Stimulated activated CD4-positive, alpha-beta T cell treated with anti-CD3 and anti-CD28 coated beads, Interleukin-12 subunit alpha, Interleukin-12 subunit beta, amount 100 ng/mL, for 48 hours (primary cell): Measurements from ENCODE around the gene FAM78A.

Source experiments
- DNase-seq, 3 donors: peaks; one replicate each; pipeline ENCODE4 v3.0.0-alpha.2; 2020; ENCODE audit warnings: low read depth in 2 of 3, low spot score in 1 of 3

FAM78A gene

DNA sequence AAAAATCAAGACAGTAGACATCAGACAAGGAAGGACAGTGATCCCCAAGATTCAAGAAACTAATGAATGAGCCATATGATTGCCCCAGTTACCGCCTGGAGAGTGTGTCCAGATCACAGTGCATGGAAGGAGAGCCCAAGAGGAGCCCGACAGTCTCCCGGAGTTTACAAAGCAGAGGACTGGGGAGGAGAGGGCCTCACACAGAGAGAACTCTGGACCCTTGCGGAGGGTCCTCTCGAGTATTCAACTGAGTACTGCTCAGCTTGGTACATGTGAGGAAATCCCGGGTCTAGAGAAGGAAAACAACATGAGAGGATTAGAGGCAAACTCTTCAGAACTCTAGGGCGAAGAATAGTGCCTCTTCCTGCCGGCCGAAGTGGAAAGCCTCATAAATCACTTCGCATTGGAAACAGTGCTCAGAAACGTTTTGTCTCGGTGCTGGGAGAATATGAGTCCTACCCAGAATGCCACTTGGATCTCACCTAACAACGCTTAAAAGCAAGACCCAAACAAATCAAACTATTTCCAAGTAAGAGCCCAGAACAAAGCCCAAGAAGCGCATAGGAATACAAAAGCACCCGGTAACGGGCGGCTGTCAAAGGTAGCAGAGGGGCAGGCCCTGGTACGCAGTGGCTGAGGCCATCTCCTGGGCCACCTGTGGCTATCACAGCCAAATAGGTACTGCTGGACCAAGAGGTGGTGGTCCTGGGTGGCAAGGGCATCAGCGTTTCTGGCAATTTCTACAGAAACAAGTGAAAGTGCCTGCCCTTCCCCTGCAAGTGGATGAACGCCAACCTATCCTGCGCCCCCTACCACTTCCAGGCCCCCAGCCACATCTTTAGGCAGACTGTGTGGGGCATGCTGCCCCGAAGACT lies 36.0 kb downstream of the FAM78A start:
- no peak for DNase-seq

DNA sequence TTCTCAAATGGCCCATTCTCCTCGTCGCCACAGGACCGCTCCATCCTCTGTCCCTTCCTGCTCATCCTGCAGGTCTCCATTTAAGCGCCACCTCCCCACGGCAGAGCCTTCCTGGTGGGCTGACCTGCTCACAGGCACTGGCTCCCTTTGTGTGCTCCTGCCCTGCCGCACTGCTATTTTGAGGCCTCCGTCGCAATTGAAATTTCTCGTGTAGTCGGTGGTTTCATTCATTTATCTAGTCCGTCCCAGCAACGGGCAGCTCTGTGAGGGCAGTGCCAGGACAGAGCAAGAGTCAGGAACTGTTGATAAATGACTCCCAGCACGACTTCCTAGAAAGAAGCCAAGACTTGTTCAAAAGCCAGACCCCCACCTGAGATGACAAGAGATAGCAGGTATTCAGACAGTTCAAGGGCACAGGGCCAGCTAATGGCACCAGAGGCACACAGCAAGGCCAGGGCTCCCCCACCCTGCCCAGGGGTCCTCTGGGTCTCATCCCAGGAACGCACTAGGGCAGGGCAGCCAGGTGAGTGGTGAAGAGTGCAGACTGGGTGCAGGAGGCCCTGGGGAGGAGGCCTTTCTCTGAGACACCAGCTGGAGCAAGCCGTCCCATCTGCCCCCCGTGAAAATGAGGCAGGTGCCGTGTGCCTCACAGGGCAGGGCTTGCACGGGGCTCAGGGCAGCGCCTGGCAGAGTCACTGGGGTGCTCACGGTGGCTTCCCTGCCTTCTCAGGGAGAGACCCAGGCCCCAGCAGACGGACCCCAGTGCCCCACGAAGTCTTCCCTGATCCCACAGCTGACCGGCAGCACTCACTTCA lies 36.9 kb downstream of the FAM78A start:
- DNase-seq = no peak

DNA sequence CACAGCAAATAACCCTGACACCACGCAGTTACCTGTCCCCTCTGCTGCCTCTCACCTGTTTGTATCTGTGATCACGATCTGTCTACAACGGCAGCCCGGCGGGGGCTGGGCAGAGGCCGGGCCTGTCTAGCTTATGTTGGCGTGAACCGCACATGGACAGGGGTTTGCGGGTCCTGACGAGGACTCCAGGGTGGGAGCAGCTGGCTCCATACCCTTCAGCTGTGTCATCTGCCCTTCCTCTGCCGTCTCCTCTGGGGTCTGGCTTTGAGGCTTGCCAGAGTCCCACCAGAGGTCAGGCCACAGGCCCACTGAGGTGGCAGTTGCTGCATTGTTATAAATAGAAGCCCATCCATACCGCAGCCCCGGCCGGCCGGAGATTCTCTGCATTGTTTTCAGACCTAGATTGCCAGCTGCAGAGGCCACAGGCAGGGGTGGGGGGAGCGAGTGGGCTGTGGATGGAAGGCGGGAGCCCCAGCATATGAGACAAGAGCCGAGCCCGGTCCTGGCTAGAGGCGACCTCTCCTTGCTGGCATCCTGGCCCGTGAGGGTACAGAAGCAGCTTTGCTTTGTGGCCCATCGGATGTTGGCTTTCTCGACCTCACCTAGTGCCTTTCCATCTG lies 37.8 kb downstream of the FAM78A start:
- no peak for DNase-seq

DNA sequence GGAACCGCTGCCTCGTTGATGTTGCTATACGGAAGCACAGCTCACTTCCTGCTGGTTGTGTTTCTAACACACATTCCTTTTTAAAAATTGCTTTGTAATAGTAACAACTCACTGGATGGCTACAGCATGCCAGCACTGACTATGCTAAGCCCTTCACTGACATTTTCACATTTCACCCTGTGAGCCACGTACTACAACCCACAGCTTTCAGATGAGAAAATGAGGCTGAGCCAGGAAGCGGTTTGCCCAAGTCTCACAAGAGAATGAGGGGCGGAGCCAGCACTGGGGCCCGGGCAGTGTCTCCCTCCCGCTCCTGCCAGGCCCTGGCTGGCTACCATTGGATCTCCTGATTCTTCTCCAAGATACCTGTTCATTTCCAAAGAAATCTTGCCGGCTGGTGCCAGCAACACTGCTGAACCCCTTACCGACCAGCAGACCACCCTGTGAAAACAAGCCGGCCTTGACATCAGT lies 38.3 kb downstream of the FAM78A start:
- peak; percentile 78 to 89 (median 85) for DNase-seq

GRCh38 chr9:131237291-131237690 lies 39.0 kb downstream of the FAM78A start:
- no peak for DNase-seq

DNA sequence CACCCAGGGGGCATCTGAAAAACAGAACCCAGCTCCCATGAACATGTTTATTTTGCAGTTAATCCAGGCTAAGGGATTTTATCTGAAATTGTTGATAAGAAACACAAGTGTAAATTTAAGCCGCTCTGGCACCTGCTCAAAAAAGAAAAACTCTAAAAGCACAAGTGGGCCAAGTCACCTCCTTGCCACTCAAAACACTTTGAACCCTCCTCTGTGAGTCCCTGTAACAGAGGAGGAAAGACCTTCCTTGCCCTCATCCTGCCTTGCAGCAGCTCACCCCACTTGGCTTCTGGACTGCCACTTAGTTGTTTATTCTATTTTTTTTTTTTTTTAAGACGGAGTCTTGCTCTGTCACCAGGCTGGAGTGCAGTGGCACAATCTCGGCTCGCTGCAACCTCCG lies 39.5 kb downstream of the FAM78A start:
- DNase-seq = no peak

- DNase-seq = no peak
Observed at GRCh38 chr9:131236161-131236560, 40.1 kb downstream of the FAM78A start.

- DNase-seq = no peak
Observed at GRCh38 chr9:131235480-131235851, 40.8 kb downstream of the FAM78A start.

DNA sequence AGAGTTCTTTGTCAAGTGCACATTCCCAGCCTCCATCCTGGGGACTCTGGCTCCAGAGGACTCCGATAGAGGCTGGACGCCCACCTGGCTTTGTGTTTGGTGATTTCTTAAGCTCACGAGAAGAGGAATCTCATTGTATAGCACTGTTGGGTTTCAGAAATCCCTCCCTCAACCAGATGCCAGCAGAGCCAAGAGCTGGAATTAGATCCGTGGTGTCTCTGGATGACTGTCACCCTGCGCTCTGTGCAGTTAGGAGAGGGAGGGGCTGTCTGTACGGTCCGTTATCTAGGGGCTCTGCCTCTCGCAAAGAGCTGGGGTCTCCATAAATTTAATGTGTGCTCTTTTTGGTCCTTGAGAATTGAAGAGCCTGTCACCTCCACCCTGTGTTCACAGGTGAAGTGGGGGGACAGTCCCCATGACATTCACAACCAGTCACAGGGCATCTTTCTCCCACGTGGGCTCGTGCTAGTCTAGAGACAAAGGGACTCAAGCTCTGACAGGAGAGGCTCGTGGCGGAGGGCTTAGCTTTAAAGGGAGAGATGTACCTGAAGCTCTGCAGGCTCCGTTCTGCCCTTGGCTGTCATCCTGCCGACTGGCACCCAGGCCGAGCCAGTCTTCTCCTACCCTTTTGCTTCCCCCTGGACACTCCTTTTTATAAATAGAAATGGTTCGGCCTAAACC lies 41.4 kb downstream of the FAM78A start:
- no peak for DNase-seq

- no peak for DNase-seq
Observed at GRCh38 chr9:131233995-131234394, 42.3 kb downstream of the FAM78A start.

GRCh38 chr9:131233556-131233955 lies 42.8 kb downstream of the FAM78A start:
- DNase-seq = no peak

- DNase-seq = no peak
Observed at GRCh38 chr9:131228988-131229387, 47.3 kb downstream of the FAM78A start.

DNA sequence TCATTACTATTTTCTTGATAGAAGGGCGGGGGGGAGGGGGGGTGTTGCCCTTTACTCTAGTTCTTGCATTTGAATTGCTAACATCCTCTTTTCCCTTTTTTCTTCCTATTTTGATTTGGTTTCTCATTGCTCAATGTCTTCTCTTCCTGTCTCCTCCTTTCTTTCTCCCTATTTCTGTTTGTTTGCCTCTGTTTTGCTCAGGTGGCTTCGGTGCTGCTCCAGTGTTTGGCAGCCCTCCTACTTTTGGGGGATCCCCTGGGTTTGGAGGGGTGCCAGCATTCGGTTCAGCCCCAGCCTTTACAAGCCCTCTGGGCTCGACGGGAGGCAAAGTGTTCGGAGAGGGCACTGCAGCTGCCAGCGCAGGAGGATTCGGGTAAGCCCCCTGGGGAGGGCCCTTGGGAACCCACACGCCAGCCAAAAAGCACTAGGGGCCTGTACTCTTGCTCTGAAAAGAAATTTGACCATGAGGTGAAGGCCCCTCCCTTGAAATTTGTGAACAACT lies 48.3 kb downstream of the FAM78A start:
- no peak for DNase-seq

GRCh38 chr9:131227112-131227958 lies 49.0 kb downstream of the FAM78A start:
- DNase-seq = no peak

GRCh38 chr9:131226226-131226625 lies 50.1 kb downstream of the FAM78A start:
- DNase-seq = no peak

GRCh38 chr9:131222460-131222859 lies 53.9 kb downstream of the FAM78A start:
- no peak for DNase-seq

GRCh38 chr9:131220485-131220884 lies 55.8 kb downstream of the FAM78A start:
- DNase-seq = no peak

DNA sequence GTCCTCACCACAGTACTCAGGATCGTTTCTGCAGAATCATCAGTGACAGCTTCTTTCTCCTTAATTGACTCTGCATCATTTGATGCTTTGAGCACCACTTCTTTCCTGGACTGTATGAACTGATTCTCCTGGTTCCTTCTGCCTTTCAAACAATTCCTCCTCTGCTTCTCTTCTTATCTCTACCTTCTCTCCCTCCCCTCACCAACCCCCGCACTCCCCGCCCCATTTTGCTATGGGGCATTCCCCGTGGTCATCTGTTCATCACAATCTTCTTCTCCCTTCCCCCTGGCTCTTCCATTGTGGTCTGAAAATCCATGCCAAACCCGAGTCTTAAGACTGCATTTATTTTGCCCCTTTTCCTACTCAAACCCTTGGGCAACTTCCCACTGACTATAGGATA lies 57.9 kb downstream of the FAM78A start:
- DNase-seq = no peak

GRCh38 chr9:131217331-131218031 lies 58.8 kb downstream of the FAM78A start:
- no peak for DNase-seq
